Measurements from ENCODE around the gene UNC119B.

- TF ChIP-seq CTCF (IDR thresholded peaks at IDR 0.05) (no peak), POLR2A (IDR thresholded peaks at IDR 0.05) (no peak)
These were observed 43.5 kb upstream of the UNC119B start for GRCh38 chr12:120666571-120667390.
